Measurements from ENCODE around the gene HCRTR1.
A peak's percentile ranks its signal among the peaks of the same experiment; 100 is the strongest.

Gene HCRTR1

GRCh38 chr1:31598980-31599379 is 18.5 kb upstream of the HCRTR1 start:
- DNase-seq (ENCODE audit: low spot score): no peak

- no peak for DNase-seq (ENCODE audit: low spot score)
These were observed 16.8 kb upstream of the HCRTR1 start for GRCh38 chr1:31600641-31601040.

GRCh38 chr1:31602081-31602480 is 15.4 kb upstream of the HCRTR1 start:
- no peak for DNase-seq (ENCODE audit: low spot score)

- peak; percentile 37 for DNase-seq (ENCODE audit: low spot score)
These were observed 11.5 kb upstream of the HCRTR1 start for GRCh38 chr1:31605908-31606427.

GRCh38 chr1:31607360-31607759 is 10.1 kb upstream of the HCRTR1 start:
- no peak for DNase-seq (ENCODE audit: low spot score)

GRCh38 chr1:31609514-31610118 is 7.9 kb upstream of the HCRTR1 start:
- DNase-seq (ENCODE audit: low spot score): no peak

- DNase-seq (ENCODE audit: low spot score): no peak
These were observed 3.0 kb upstream of the HCRTR1 start for GRCh38 chr1:31614414-31615005.

- DNase-seq (ENCODE audit: low spot score): no peak
These were observed 2.1 kb upstream of the HCRTR1 start for GRCh38 chr1:31615414-31615813.

GRCh38 chr1:31615939-31616338 is 1.6 kb upstream of the HCRTR1 start:
- no peak for DNase-seq (ENCODE audit: low spot score)

GRCh38 chr1:31617916-31618746 is 642 bp downstream of the HCRTR1 start:
- DNase-seq (ENCODE audit: low spot score): peak; percentile 83

GRCh38 chr1:31618916-31619846 is 1.7 kb downstream of the HCRTR1 start:
- no peak for DNase-seq (ENCODE audit: low spot score)

- no peak for DNase-seq (ENCODE audit: low spot score)
These were observed 3.4 kb downstream of the HCRTR1 start for GRCh38 chr1:31620631-31621497.

- DNase-seq (ENCODE audit: low spot score): no peak
These were observed 4.0 kb downstream of the HCRTR1 start for GRCh38 chr1:31621498-31621820.

GRCh38 chr1:31621847-31622730 is 4.6 kb downstream of the HCRTR1 start:
- no peak for DNase-seq (ENCODE audit: low spot score)

- no peak for DNase-seq (ENCODE audit: low spot score)
These were observed 5.9 kb downstream of the HCRTR1 start for GRCh38 chr1:31623365-31623764.

GRCh38 chr1:31624309-31624708 is 6.8 kb downstream of the HCRTR1 start:
- DNase-seq (ENCODE audit: low spot score): no peak

- DNase-seq (ENCODE audit: low spot score): no peak
These were observed 7.4 kb downstream of the HCRTR1 start for GRCh38 chr1:31624731-31625514.

- DNase-seq (ENCODE audit: low spot score): peak; percentile 74
These were observed 8.2 kb downstream of the HCRTR1 start for GRCh38 chr1:31625561-31626222.
